Coronary artery (tissue), 2 donors: ENCODE measurements around the gene CPD.

Source experiments
- DNase-seq: peaks from one replicate; pipeline ENCODE4 v3.0.0-alpha.2; 2017; ENCODE audit warnings: low spot score
- H3K27ac ChIP-seq, 2 donors: fragments of 200-600 bp; sonication (generic); one replicate each; pipeline ENCODE4 v1.5.1; 2016 to 2019
- H3K4me3 ChIP-seq: fragments of 200-600 bp; sonication (generic); 2 replicates; pipeline ENCODE4 v1.5.1; 2016; ENCODE audit warnings: mild to moderate bottlenecking, moderate library complexity
- CTCF ChIP-seq: fragments of 200-600 bp; sonication (generic); IDR thresholded peaks from one replicate; pipeline ENCODE4 v1.5.1; 2019; ENCODE audit warnings: antibody characterized with exemption

Gene CPD

GRCh38 chr17:30378825-30379302 is at the start of gene CPD:
Gene CPD (plus strand): TSS chr17:30378927. CDS start chr17:30378981, 54 bp downstream.
- H3K27ac ChIP-seq: peak within 1 kb of the TSS; percentile 67 to 93
- no peak for TF ChIP-seq CTCF
- H3K4me3 ChIP-seq: peak within 1 kb of the TSS; percentile 99
- DNase-seq: peak; percentile 97

- DNase-seq: no peak
- TF ChIP-seq CTCF: no peak
- Histone ChIP-seq H3K27ac (no peak overlapping the region), H3K4me3 (no peak overlapping the region)
These were observed 46.6 kb upstream of the CPD start for GRCh38 chr17:30332057-30332542.

- no peak for DNase-seq
- TF ChIP-seq CTCF: no peak
- Histone ChIP-seq H3K4me3 (no peak within 1 kb of the TSS), H3K27ac (no peak within 1 kb of the TSS)
These were observed 45.0 kb upstream of the CPD start, which contains the start of gene TMIGD1 for GRCh38 chr17:30333503-30334360. Gene TMIGD1 (minus strand): TSS chr17:30334057. CDS start chr17:30332133, 1,924 bp downstream.

GRCh38 chr17:30334421-30334820 is 44.3 kb upstream of the CPD start:
- no peak overlapping the region for H3K27ac ChIP-seq
- no peak for TF ChIP-seq CTCF
- H3K4me3 ChIP-seq: no peak overlapping the region
- DNase-seq: no peak

- no peak overlapping the region for H3K27ac ChIP-seq
- DNase-seq: no peak
- no peak overlapping the region for H3K4me3 ChIP-seq
- peak; percentile 23 for TF ChIP-seq CTCF
These were observed 42.2 kb upstream of the CPD start for GRCh38 chr17:30336369-30337171.

- no peak for TF ChIP-seq CTCF
- no peak for DNase-seq
- Histone ChIP-seq H3K27ac (no peak overlapping the region), H3K4me3 (no peak overlapping the region)
These were observed 41.2 kb upstream of the CPD start for GRCh38 chr17:30337393-30337999.
